Upper lobe of left lung (tissue), 6 donors: ENCODE results near the gene MPC1. TPM values are rescaled to one million over a fixed set of nuclear protein-coding genes. Genes with fewer than 3 reads are reported as not detected.

Experiments used
- ATAC-seq, 2 donors: fragments of 200-7000 bp; cut with Tn5 transposase; one replicate each; pipeline ENCODE4 v1.9.1; 2022; ENCODE audit warnings: mild to moderate bottlenecking in 2 of 2, moderate library complexity in 2 of 2; ENCODE audit not compliant: low FRiP score in 2 of 2
- DNase-seq, 2 donors: peaks; one replicate each; pipeline ENCODE4 v3.0.0-alpha.2; 2019 to 2020
- H3K27ac ChIP-seq, 4 donors: fragments of 200-600 bp; sonication (generic); one replicate each; pipeline ENCODE4 v1.5.1; 2016 to 2019
- H3K27me3 ChIP-seq, 4 donors: fragments of 200-600 bp; sonication (generic); one replicate each; pipeline ENCODE4 v1.5.1; 2017 to 2019
- H3K36me3 ChIP-seq, 4 donors: fragments of 200-600 bp; sonication (generic); one replicate each; pipeline ENCODE4 v1.5.1; 2016 to 2019
- H3K4me1 ChIP-seq, 4 donors: fragments of 200-600 bp; sonication (generic); one replicate each; pipeline ENCODE4 v1.5.1; 2018 to 2019
- H3K4me3 ChIP-seq, 4 donors: fragments of 200-600 bp; sonication (generic); one replicate each; pipeline ENCODE4 v1.5.1; 2017 to 2019; ENCODE audit warnings: mild to moderate bottlenecking in 2 of 4, moderate library complexity in 1 of 4
- H3K9me3 ChIP-seq, 4 donors: fragments of 200-600 bp; sonication (generic); one replicate each; pipeline ENCODE4 v1.5.1; 2018 to 2019
- EP300 ChIP-seq, 4 donors: sonication (generic); formaldehyde crosslinking; IDR thresholded peaks; one replicate each; pipeline ENCODE4 v1.5.1; 2017; ENCODE audit warnings: antibody characterized with exemption in 4 of 4, control low read depth in 2 of 4
- POLR2A ChIP-seq, 4 donors: fragments of 450-650 bp; IDR thresholded peaks; one replicate each; pipeline ENCODE4 v1.5.1; 2016 to 2017; ENCODE audit warnings: antibody characterized with exemption in 4 of 4, mild to moderate bottlenecking in 2 of 4
- POLR2AphosphoS5 ChIP-seq, 2 donors: sonication (generic); formaldehyde crosslinking; IDR thresholded peaks; one replicate each; pipeline ENCODE4 v1.5.1; 2017; ENCODE audit warnings: antibody characterized with exemption in 2 of 2
- WGBS, 2 donors: methylation state at CpG; one replicate each; pipeline ENCODE4 v1.1.5; 2017 to 2018; 5-methylcytosine and 5-hydroxymethylcytosine counted together
- total RNA-seq, 6 donors: library from RNA; depleted of rRNA in 4 of 6; stranded (reverse); fragments of >200 nt in 4 of 6; gene quantifications; one replicate each; pipeline versions ENCODE4 v1.1.0 to v1.2.1, GENCODE V29; 2016 to 2021
- TF ChIP-seq, protein P1 (sequence below), 6 experiments: fragments of 450-650 bp in 4 of 6; fragments of 200-600 bp in 2 of 6; sonication (generic) in 2 of 6; IDR thresholded peaks; one replicate each; pipeline ENCODE4 v1.5.1; 2016 to 2019; ENCODE audit warnings: antibody characterized with exemption in 6 of 6
- donor health status: DM: no; HTN: no; CAD: no; lungs with moderate emphysema.
- donor health status: DM: no; HTN: yes; CAD: no; lungs with severe emphysema.

MPC1 gene
- total RNA-seq, 6 donors from 2014 or later, result 17.8 to 74.2 (median 50.7) TPM

DNA sequence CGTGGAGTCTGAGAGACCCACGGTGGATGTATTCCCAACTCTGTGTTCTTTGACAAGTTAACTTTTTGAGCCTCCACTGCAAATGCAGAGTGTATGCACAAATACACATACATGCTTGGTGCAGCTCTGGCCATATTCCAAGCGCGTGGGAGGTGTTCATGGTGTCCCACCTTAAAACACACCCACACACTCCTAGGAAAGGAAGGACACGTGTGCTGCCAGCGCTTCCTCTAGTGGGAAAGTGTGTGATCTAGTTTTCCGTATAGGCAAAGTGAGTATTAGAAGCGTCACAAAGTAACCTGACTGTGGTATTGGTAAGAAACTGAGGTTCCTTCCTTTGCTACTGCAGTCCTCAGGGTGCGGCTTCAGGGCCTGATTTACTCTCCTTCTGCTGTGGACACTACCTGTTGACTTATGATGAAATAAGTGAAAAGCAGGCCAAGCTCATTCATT is 36.0 kb upstream of the MPC1 start:
- ATAC-seq, result no peak
- H3K9me3 ChIP-seq, result no peaks in the 10 kb centered on the region
- no peaks in the 10 kb centered on the region for H3K4me1 ChIP-seq
- no peaks in the 10 kb centered on the region for H3K27me3 ChIP-seq
- DNase-seq, result no peak
- WGBS, 2 donors, result 78 to 92% methylated on average over 9 of the region's 9 CpGs
- H3K27ac ChIP-seq, result no peak overlapping the region
- peaks cover 18 to 97% (median 78%) of the 10 kb centered on the region in 4 donors for H3K36me3 ChIP-seq
- H3K4me3 ChIP-seq, result no peak overlapping the region
- TF ChIP-seq POLR2A (IDR thresholded peaks at IDR 0.05), result no peak

DNA sequence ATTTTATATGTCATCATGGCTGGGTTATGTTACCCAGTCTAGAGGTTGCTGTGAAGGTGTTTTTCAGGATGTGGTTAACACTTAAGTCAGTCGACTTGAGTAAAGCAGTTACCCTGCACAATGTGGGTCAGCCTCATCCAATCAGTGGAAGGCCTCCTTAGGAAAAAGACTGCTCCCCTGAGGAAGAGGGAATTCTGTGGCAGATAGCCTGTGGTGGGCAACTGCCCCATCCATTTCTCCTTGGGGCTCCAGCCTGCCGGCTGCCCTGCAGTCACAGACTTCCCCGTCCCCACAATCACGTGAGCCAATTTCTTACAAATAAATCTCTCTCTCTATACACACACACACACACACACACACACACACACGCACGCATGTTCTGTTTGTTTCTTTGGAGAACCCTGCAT is 34.5 kb upstream of the MPC1 start:
- ATAC-seq (no peak), DNase-seq (no peak)
- Histone ChIP-seq H3K9me3 (no peaks in the 10 kb centered on the region), H3K4me1 (no peaks in the 10 kb centered on the region), H3K4me3 (no peak overlapping the region), H3K27ac (peak overlapping the region in 1 of 4 donors; percentile 37), H3K27me3 (no peaks in the 10 kb centered on the region), H3K36me3 (peaks cover 25 to 97% (median 78%) of the 10 kb centered on the region in 4 donors)
- 71 to 82% methylated on average over 6 of the region's 6 CpGs for WGBS, 2 donors
- no peak for TF ChIP-seq EP300 (IDR thresholded peaks at IDR 0.05)
- TF ChIP-seq POLR2AphosphoS5 (IDR thresholded peaks at IDR 0.05), result no peak
- TF ChIP-seq, protein P1, sequence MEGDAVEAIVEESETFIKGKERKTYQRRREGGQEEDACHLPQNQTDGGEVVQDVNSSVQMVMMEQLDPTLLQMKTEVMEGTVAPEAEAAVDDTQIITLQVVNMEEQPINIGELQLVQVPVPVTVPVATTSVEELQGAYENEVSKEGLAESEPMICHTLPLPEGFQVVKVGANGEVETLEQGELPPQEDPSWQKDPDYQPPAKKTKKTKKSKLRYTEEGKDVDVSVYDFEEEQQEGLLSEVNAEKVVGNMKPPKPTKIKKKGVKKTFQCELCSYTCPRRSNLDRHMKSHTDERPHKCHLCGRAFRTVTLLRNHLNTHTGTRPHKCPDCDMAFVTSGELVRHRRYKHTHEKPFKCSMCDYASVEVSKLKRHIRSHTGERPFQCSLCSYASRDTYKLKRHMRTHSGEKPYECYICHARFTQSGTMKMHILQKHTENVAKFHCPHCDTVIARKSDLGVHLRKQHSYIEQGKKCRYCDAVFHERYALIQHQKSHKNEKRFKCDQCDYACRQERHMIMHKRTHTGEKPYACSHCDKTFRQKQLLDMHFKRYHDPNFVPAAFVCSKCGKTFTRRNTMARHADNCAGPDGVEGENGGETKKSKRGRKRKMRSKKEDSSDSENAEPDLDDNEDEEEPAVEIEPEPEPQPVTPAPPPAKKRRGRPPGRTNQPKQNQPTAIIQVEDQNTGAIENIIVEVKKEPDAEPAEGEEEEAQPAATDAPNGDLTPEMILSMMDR (IDR thresholded peaks at IDR 0.05), result no peak
- TF ChIP-seq POLR2A (IDR thresholded peaks at IDR 0.05), result no peak

DNA sequence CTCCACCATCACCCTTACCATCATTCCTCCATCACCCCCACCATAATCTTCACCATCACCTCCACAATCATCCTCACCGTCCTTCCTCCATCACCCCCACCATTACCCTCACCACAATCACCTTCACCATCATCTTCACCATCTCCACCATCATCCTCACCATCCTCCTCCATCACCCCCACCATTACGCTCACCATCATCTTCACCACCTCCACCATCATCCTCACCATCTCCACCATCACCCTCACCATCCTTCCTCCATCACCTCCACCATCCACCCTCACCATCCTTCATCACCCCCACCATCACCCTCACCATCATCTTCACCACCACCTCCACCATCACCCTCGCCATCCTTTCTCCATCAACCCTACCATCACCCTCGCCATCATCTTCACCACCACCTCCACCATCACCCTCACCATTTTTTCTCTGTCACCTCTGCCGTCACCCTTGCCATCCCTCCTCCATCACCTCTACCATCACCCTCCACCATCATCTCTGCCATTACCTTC is 33.1 kb upstream of the MPC1 start:
- no peak for TF ChIP-seq EP300 (IDR thresholded peaks at IDR 0.05)
- H3K36me3 ChIP-seq, result peaks cover 30 to 97% (median 84%) of the 10 kb centered on the region in 4 donors
- peak overlapping the region in 2 of 4 donors; percentile 11 to 31 for H3K27ac ChIP-seq
- no peaks in the 10 kb centered on the region for H3K27me3 ChIP-seq
- H3K4me3 ChIP-seq, result no peak overlapping the region
- 60 to 83% methylated on average over 5 of the region's 5 CpGs for WGBS, 2 donors
- peak; percentile 41 to 62 for ATAC-seq
- no peaks in the 10 kb centered on the region for H3K4me1 ChIP-seq
- H3K9me3 ChIP-seq, result no peaks in the 10 kb centered on the region
- DNase-seq, result no peak

DNA sequence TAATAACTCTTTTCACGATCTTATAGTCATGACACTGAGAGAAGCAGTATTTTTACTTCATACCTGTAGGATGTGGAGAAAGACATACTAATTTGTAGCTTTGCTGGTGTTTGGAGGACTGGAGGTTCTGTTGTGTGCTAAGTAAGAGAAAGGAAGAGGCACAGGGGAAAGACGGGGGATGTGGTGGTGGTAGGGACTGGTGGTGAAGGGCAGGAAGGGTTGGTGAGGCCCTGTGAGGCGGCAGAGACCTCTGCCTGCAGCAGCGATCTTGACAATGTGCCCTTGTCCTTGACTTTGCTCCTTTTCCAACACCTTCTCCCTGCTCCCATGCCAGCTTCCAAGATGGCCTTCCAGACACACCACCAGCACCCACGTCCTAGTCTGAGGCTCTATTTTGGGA is 32.6 kb upstream of the MPC1 start:
- Histone ChIP-seq H3K9me3 (no peaks in the 10 kb centered on the region), H3K27me3 (no peaks in the 10 kb centered on the region), H3K36me3 (peaks cover 30 to 97% (median 86%) of the 10 kb centered on the region in 4 donors), H3K4me1 (no peaks in the 10 kb centered on the region), H3K27ac (peak overlapping the region in 1 of 4 donors; percentile 31), H3K4me3 (no peak overlapping the region)
- TF ChIP-seq POLR2A (IDR thresholded peaks at IDR 0.05) (no peak), POLR2AphosphoS5 (IDR thresholded peaks at IDR 0.05) (no peak)
- DNase-seq, result no peak
- 69 to 71% methylated on average over 5 of the region's 5 CpGs for WGBS, 2 donors
- ATAC-seq, result no peak

DNA sequence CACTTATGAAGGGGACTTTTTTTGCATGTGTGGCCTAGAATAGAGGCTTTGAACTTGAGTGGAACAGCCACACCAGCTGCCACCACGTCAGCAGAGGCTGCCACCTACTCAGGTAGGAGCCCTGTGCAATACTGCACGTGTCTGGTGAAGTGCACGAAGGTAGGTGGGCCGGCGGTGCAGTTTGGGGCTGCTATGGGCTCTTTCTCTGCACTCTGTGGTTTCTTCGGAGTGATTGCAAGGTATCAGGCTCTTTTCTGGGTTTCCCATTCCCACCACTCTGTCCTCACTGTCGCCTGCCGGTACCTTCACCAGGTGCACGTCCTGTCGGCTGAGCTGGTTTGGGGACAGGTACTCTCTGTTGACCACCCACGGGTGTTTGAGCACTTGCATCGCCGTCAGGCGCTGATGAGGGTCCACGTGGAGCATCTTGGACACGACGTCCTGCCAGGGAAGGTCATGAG is 30.8 kb upstream of the MPC1 start:
- Histone ChIP-seq H3K9me3 (no peaks in the 10 kb centered on the region), H3K36me3 (peaks cover 30 to 88% (median 80%) of the 10 kb centered on the region in 4 donors), H3K27ac (no peak overlapping the region), H3K27me3 (no peaks in the 10 kb centered on the region), H3K4me3 (no peak overlapping the region), H3K4me1 (no peaks in the 10 kb centered on the region)
- TF ChIP-seq POLR2AphosphoS5 (IDR thresholded peaks at IDR 0.05), result no peak
- TF ChIP-seq, protein P1 (IDR thresholded peaks at IDR 0.05), result no peak
- no peak for TF ChIP-seq EP300 (IDR thresholded peaks at IDR 0.05)
- TF ChIP-seq POLR2A (IDR thresholded peaks at IDR 0.05), result no peak
- ATAC-seq (no peak), DNase-seq (no peak)
- 95 to 96% methylated on average over 12 to 17 of the region's 17 CpGs for WGBS, 2 donors

DNA sequence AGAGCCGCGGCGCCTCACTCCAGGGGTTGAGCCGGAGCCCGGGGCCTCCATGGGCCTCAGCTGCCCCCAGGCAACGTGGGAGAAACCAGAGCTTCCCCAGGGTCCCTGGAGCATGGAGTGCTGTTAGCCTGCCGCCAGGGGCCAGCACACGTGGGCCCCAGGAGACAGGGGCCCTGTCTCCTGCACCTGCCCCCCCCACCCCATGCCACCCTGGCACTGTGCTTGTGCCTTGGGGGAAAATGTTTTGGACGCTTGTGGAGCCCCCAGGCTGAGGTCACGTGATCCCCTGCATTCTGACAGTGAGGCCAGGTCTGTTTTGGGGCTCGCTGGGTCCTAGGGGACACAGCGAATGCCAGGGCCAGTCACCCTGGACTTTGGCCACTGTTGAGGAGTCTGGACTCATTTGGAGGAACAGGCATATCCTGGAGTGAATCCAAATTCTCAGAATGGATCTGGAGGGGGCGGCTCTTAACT is 30.2 kb upstream of the MPC1 start:
- TF ChIP-seq, protein P1 (IDR thresholded peaks at IDR 0.05), result no peak
- TF ChIP-seq EP300 (IDR thresholded peaks at IDR 0.05) (no peak), POLR2A (IDR thresholded peaks at IDR 0.05) (no peak), POLR2AphosphoS5 (IDR thresholded peaks at IDR 0.05) (no peak)
- 91 to 92% methylated on average over 10 to 13 of the region's 13 CpGs for WGBS, 2 donors
- H3K27ac ChIP-seq, result no peak overlapping the region
- peaks cover 28 to 82% (median 75%) of the 10 kb centered on the region in 4 donors for H3K36me3 ChIP-seq
- H3K4me1 ChIP-seq, result no peaks in the 10 kb centered on the region
- no peaks in the 10 kb centered on the region for H3K9me3 ChIP-seq
- DNase-seq (no peak), ATAC-seq (peak in 1 of 2 donors; percentile 3)
- H3K4me3 ChIP-seq, result no peak overlapping the region
- H3K27me3 ChIP-seq, result no peaks in the 10 kb centered on the region
